Activated CD4-positive, alpha-beta T cell treated with anti-CD3 and anti-CD28 coated beads, Interleukin-2, amount 10 ng/mL, durations not matched to agents 24 days and 14 days (primary cell): Measurements from ENCODE around the gene CTNNA3. TPM values are rescaled to one million over a fixed set of nuclear protein-coding genes. Genes with fewer than 3 reads are reported as not detected.

Experiments used
- DNase-seq: peaks from one replicate; pipeline ENCODE4 v3.0.0; 2022
- H3K27ac Mint-ChIP-seq: one replicate; pipeline ENCODE4 v1.8.0; 2022; ENCODE audit warnings: mild to moderate bottlenecking, mixed read lengths
- H3K27me3 Mint-ChIP-seq: one replicate; pipeline ENCODE4 v1.8.0; 2022; ENCODE audit warnings: mixed read lengths
- H3K36me3 Mint-ChIP-seq: one replicate; pipeline ENCODE4 v1.8.0; 2022; ENCODE audit warnings: low read depth, mild to moderate bottlenecking, mixed read lengths
- H3K4me1 Mint-ChIP-seq: one replicate; pipeline ENCODE4 v1.8.0; 2021; ENCODE audit warnings: mixed read lengths
- H3K4me3 Mint-ChIP-seq: one replicate; pipeline ENCODE4 v1.8.0; 2022; ENCODE audit warnings: mild to moderate bottlenecking, moderate library complexity, mixed read lengths
- H3K9me3 Mint-ChIP-seq: one replicate; pipeline ENCODE4 v1.8.0; 2021; ENCODE audit warnings: mixed read lengths
- intact Hi-C: fragments of 100-400 bp; cut with micrococcal nuclease; formaldehyde crosslinking; loops from one replicate; pipeline ENCODE4 v1.15.1; 2023
- total RNA-seq: library from RNA; stranded (reverse); gene quantifications from 2 replicates; pipeline ENCODE4 v1.2.3, GENCODE V29; 2022

The CTNNA3 gene
- total RNA-seq, 1 donor from 2014 or later, result not detected

GRCh38 chr10:65952086-65952485 is 1743.9 kb downstream of the CTNNA3 start:
- Mint-ChIP-seq H3K9me3 (no peaks in the 10 kb centered on the region), H3K27ac (no peak overlapping the region), H3K4me3 (no peak overlapping the region), H3K36me3 (no peaks in the 10 kb centered on the region), H3K4me1 (no peaks in the 10 kb centered on the region), H3K27me3 (no peaks in the 10 kb centered on the region)
- no peak for DNase-seq
- intact Hi-C loops, result no loop called here

- no peaks in the 10 kb centered on the region for H3K36me3 Mint-ChIP-seq
- no peak for DNase-seq
- no peak overlapping the region for H3K4me3 Mint-ChIP-seq
- H3K27ac Mint-ChIP-seq, result no peak overlapping the region
- no peaks in the 10 kb centered on the region for H3K9me3 Mint-ChIP-seq
- no peaks in the 10 kb centered on the region for H3K4me1 Mint-ChIP-seq
- intact Hi-C loops, result no loop called here
- no peaks in the 10 kb centered on the region for H3K27me3 Mint-ChIP-seq
Observed at GRCh38 chr10:65950075-65950474, 1745.9 kb downstream of the CTNNA3 start.

GRCh38 chr10:65949526-65949925 is 1746.5 kb downstream of the CTNNA3 start:
- intact Hi-C loops, result no loop called here
- Mint-ChIP-seq H3K27ac (no peak overlapping the region), H3K4me3 (no peak overlapping the region), H3K9me3 (no peaks in the 10 kb centered on the region), H3K4me1 (no peaks in the 10 kb centered on the region), H3K27me3 (no peaks in the 10 kb centered on the region), H3K36me3 (no peaks in the 10 kb centered on the region)
- DNase-seq, result no peak

GRCh38 chr10:65945061-65945460 is 1750.9 kb downstream of the CTNNA3 start:
- no peak overlapping the region for H3K27ac Mint-ChIP-seq
- no peaks in the 10 kb centered on the region for H3K9me3 Mint-ChIP-seq
- no peak for DNase-seq
- intact Hi-C loops, result no loop called here
- no peaks in the 10 kb centered on the region for H3K4me1 Mint-ChIP-seq
- H3K4me3 Mint-ChIP-seq, result no peak overlapping the region
- no peaks in the 10 kb centered on the region for H3K27me3 Mint-ChIP-seq
- H3K36me3 Mint-ChIP-seq, result no peaks in the 10 kb centered on the region

GRCh38 chr10:65943451-65943850 is 1752.5 kb downstream of the CTNNA3 start:
- H3K36me3 Mint-ChIP-seq, result no peaks in the 10 kb centered on the region

GRCh38 chr10:65940816-65941662 is 1755.0 kb downstream of the CTNNA3 start:
- intact Hi-C loops, result no loop called here
- Mint-ChIP-seq H3K36me3 (no peaks in the 10 kb centered on the region), H3K27me3 (no peaks in the 10 kb centered on the region), H3K4me1 (no peaks in the 10 kb centered on the region), H3K4me3 (no peak overlapping the region), H3K9me3 (no peaks in the 10 kb centered on the region), H3K27ac (no peak overlapping the region)
- no peak for DNase-seq

More at GRCh38 chr10:65943451-65943850, 1752.5 kb downstream of the CTNNA3 start:
- Mint-ChIP-seq H3K4me3 (no peak overlapping the region), H3K27ac (no peak overlapping the region), H3K9me3 (no peaks in the 10 kb centered on the region), H3K27me3 (no peaks in the 10 kb centered on the region), H3K4me1 (no peaks in the 10 kb centered on the region)
- intact Hi-C loops, result no loop called here
- DNase-seq, result no peak

GRCh38 chr10:65940105-65940504 is 1755.9 kb downstream of the CTNNA3 start:
- Mint-ChIP-seq H3K4me1 (no peaks in the 10 kb centered on the region), H3K27me3 (no peaks in the 10 kb centered on the region), H3K4me3 (no peak overlapping the region), H3K9me3 (no peaks in the 10 kb centered on the region), H3K36me3 (no peaks in the 10 kb centered on the region), H3K27ac (no peak overlapping the region)
- DNase-seq, result no peak
- intact Hi-C loops, result no loop called here

GRCh38 chr10:65931291-65932070 is 1764.5 kb downstream of the CTNNA3 start:
- Mint-ChIP-seq H3K36me3 (no peaks in the 10 kb centered on the region), H3K27me3 (no peaks in the 10 kb centered on the region), H3K4me1 (no peaks in the 10 kb centered on the region), H3K27ac (no peak overlapping the region), H3K9me3 (no peaks in the 10 kb centered on the region), H3K4me3 (no peak overlapping the region)
- intact Hi-C loops, result no loop called here
- no peak for DNase-seq

GRCh38 chr10:65911151-65911835 is 1784.7 kb downstream of the CTNNA3 start:
- H3K27ac Mint-ChIP-seq, result no peak overlapping the region
- DNase-seq, result no peak
- no peaks in the 10 kb centered on the region for H3K4me1 Mint-ChIP-seq
- no peaks in the 10 kb centered on the region for H3K36me3 Mint-ChIP-seq
- H3K4me3 Mint-ChIP-seq, result no peak overlapping the region
- H3K9me3 Mint-ChIP-seq, result no peaks in the 10 kb centered on the region
- intact Hi-C loops, result no loop called here
- H3K27me3 Mint-ChIP-seq, result no peaks in the 10 kb centered on the region

GRCh38 chr10:65910209-65910608 is 1785.8 kb downstream of the CTNNA3 start:
- Mint-ChIP-seq H3K4me3 (no peak overlapping the region), H3K4me1 (no peaks in the 10 kb centered on the region), H3K9me3 (no peaks in the 10 kb centered on the region), H3K27ac (no peak overlapping the region), H3K27me3 (no peaks in the 10 kb centered on the region), H3K36me3 (no peaks in the 10 kb centered on the region)
- DNase-seq, result no peak
- intact Hi-C loops, result no loop called here

- Mint-ChIP-seq H3K4me1 (no peaks in the 10 kb centered on the region), H3K27me3 (no peaks in the 10 kb centered on the region), H3K36me3 (no peaks in the 10 kb centered on the region), H3K27ac (no peak overlapping the region), H3K9me3 (peaks cover 5% of the 10 kb centered on the region), H3K4me3 (no peak overlapping the region)
- intact Hi-C loops, result no loop called here
- DNase-seq, result no peak
Observed at GRCh38 chr10:65907199-65907712, 1788.7 kb downstream of the CTNNA3 start.

GRCh38 chr10:65903620-65904019 is 1792.4 kb downstream of the CTNNA3 start:
- H3K4me3 Mint-ChIP-seq, result no peak overlapping the region
- no peaks in the 10 kb centered on the region for H3K27me3 Mint-ChIP-seq
- H3K27ac Mint-ChIP-seq, result no peak overlapping the region
- peaks cover 5% of the 10 kb centered on the region for H3K9me3 Mint-ChIP-seq
- no peaks in the 10 kb centered on the region for H3K4me1 Mint-ChIP-seq
- no peaks in the 10 kb centered on the region for H3K36me3 Mint-ChIP-seq
- no peak for DNase-seq
- intact Hi-C loops, result no loop called here

- intact Hi-C loops, result no loop called here
- no peak overlapping the region for H3K27ac Mint-ChIP-seq
- DNase-seq, result no peak
- H3K9me3 Mint-ChIP-seq, result peaks cover 5% of the 10 kb centered on the region
- no peaks in the 10 kb centered on the region for H3K4me1 Mint-ChIP-seq
- H3K36me3 Mint-ChIP-seq, result no peaks in the 10 kb centered on the region
- no peaks in the 10 kb centered on the region for H3K27me3 Mint-ChIP-seq
- H3K4me3 Mint-ChIP-seq, result no peak overlapping the region
Observed at GRCh38 chr10:65900271-65900670, 1795.7 kb downstream of the CTNNA3 start.

GRCh38 chr10:65898055-65898454 is 1797.9 kb downstream of the CTNNA3 start:
- H3K36me3 Mint-ChIP-seq, result no peaks in the 10 kb centered on the region
- DNase-seq, result no peak
- no peaks in the 10 kb centered on the region for H3K4me1 Mint-ChIP-seq
- no peaks in the 10 kb centered on the region for H3K9me3 Mint-ChIP-seq
- no peak overlapping the region for H3K27ac Mint-ChIP-seq
- intact Hi-C loops, result no loop called here
- H3K4me3 Mint-ChIP-seq, result no peak overlapping the region
- no peaks in the 10 kb centered on the region for H3K27me3 Mint-ChIP-seq
